Transverse colon (tissue), 4 donors: ENCODE data around the gene ILF3. TPM values are rescaled to one million over a fixed set of nuclear protein-coding genes. Genes with fewer than 3 reads are reported as not detected.

Experiments
- DNase-seq: peaks from one replicate; pipeline ENCODE4 v3.0.0-alpha.2; 2019
- H3K27ac ChIP-seq, 4 donors: fragments of 200-600 bp; sonication (generic); 2 replicates each; pipeline ENCODE4 v1.5.1; 2016 to 2018; ENCODE audit warnings: inconsistent platforms in 4 of 4
- H3K27me3 ChIP-seq: fragments of 200-600 bp; sonication (generic); 2 replicates; pipeline ENCODE4 v1.5.1; 2017; ENCODE audit warnings: inconsistent platforms
- H3K36me3 ChIP-seq, 4 donors: fragments of 200-600 bp; sonication (generic); 2 replicates each; pipeline ENCODE4 v1.5.1; 2017 to 2019; ENCODE audit warnings: inconsistent platforms in 4 of 4
- H3K4me1 ChIP-seq, 4 donors: fragments of 200-600 bp; sonication (generic); 2 replicates each; pipeline ENCODE4 v1.5.1; 2017 to 2020; ENCODE audit warnings: inconsistent platforms in 4 of 4
- H3K4me3 ChIP-seq, 4 donors: fragments of 200-600 bp; sonication (generic); 1 replicate in 1 of 4; 2 replicates in 3 of 4; pipeline versions ENCODE4 v1.5.1 to v1.6.1; 2017 to 2019; ENCODE audit warnings: inconsistent platforms in 4 of 4
- H3K9me3 ChIP-seq, 2 donors: fragments of 200-600 bp; sonication (generic); 2 replicates each; pipeline ENCODE4 v1.5.1; 2017 to 2019; ENCODE audit warnings: inconsistent platforms in 2 of 2
- CTCF ChIP-seq, 5 experiments: fragments of 200-600 bp in 3 of 5; fragments of 450-650 bp in 2 of 5; sonication (generic) in 3 of 5; IDR thresholded peaks; 1 replicate in 2 of 5; 2 replicates in 3 of 5; pipeline ENCODE4 v1.5.1; 2016 to 2017; ENCODE audit warnings: antibody characterized with exemption in 5 of 5, inconsistent platforms in 3 of 5, mild to moderate bottlenecking in 2 of 5, moderate library complexity in 1 of 5
- EP300 ChIP-seq: sonication (generic); formaldehyde crosslinking; IDR thresholded peaks from one replicate; pipeline ENCODE4 v1.6.1; 2017; ENCODE audit warnings: antibody characterized with exemption, low read depth
- POLR2A ChIP-seq: fragments of 450-650 bp; IDR thresholded peaks from one replicate; pipeline ENCODE4 v1.6.1; 2016; ENCODE audit warnings: antibody characterized with exemption, mild to moderate bottlenecking, moderate library complexity
- POLR2AphosphoS5 ChIP-seq, 3 donors: sonication (generic); formaldehyde crosslinking; IDR thresholded peaks; one replicate each; pipeline ENCODE4 v1.6.1; 2016; ENCODE audit warnings: antibody characterized with exemption in 3 of 3
- WGBS, 2 donors: methylation state at CpG; one replicate each; pipeline ENCODE4 v1.1.5; 2018; ENCODE audit warnings: low coverage in 1 of 2; 5-methylcytosine and 5-hydroxymethylcytosine counted together
- in situ Hi-C, 4 donors: fragments of 200-750 bp; cut with MboI; loops; one replicate each; pipeline versions ENCODE4 v1.15.0 to v1.15.1; 2017; ENCODE audit warnings: low sequenced_read_pairs in 3 of 4, low pct_ligation_motif_present in 1 of 4, low pct_unique_long_range_greater_than_20kb in 1 of 4
- intact Hi-C: fragments of 100-400 bp; cut with DNase I; formaldehyde crosslinking; loops from one replicate; pipeline ENCODE4 v1.15.1; 2023; ENCODE audit warnings: low total_unique reads
- total RNA-seq, 4 donors: library from RNA; depleted of rRNA; stranded (reverse); fragments of >200 nt; gene quantifications; one replicate each; pipeline ENCODE4 v1.1.0, GENCODE V29; 2016

ILF3 gene
- total RNA-seq, 4 donors from 2014 or later = 73.6 to 242 (median 151) TPM

DNA sequence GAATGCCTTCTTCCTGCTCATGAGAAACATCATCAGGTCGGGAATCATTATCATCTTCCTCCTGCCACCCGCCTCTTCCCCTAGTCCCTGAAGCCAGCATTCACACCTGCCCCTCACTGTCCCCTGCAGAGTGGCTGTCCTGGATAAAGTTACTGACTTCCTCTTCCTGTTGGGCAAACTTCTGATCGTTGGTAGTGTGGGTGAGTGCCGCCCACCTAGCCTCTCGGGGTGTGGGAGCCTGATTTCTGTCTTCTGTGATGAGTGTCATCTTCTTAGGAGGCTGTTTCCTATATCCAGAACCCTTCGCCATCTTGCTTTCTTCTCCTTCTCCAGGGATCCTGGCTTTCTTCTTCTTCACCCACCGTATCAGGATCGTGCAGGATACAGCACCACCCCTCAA lies 16.3 kb upstream of the ILF3 start:
- in situ Hi-C loops (no loop called here), intact Hi-C loops (no loop called here)
- no peaks in the 10 kb centered on the region for H3K27me3 ChIP-seq
- H3K36me3 ChIP-seq = peaks cover 0 to 43% (median 21%) of the 10 kb centered on the region in 4 donors
- H3K4me1 ChIP-seq = peaks cover 0 to 6% (median 0%) of the 10 kb centered on the region in 4 donors
- 77% methylated on average over 8 of the region's 8 CpGs; no CpG with 5 or more reads in 1 of the 2 donors for WGBS, 2 donors
- H3K9me3 ChIP-seq = no peaks in the 10 kb centered on the region
- DNase-seq = no peak
- no peak for TF ChIP-seq POLR2A
- TF ChIP-seq EP300 = no peak
- no peak for TF ChIP-seq POLR2AphosphoS5 (IDR thresholded peaks at IDR 0.05)
- no peak for TF ChIP-seq CTCF (IDR thresholded peaks at IDR 0.05)
- H3K4me3 ChIP-seq = no peak overlapping the region
- no peak overlapping the region for H3K27ac ChIP-seq

DNA sequence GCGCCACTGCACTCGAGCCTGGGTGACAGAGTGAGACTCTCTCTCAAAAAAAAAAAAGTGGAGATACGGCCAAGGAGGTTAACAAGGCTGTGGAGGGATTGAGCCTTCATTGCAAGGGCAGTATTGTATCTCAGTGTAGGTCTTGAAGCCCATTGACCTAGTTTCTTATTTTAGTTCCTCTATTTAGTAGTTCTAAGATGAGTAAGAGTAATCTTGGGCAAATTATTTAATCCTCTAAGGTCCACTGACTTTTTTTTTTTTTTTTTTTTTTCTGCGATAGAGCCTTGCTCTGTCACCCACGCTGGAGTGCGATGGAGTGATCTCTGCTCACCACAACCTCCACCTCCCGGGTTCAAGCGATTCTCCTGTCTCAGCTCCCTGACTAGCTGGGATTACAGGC lies 14.3 kb upstream of the ILF3 start:
- Histone ChIP-seq H3K36me3 (peaks cover 0 to 39% (median 17%) of the 10 kb centered on the region in 4 donors), H3K4me1 (peaks cover 0 to 13% (median 4%) of the 10 kb centered on the region in 4 donors), H3K27me3 (no peaks in the 10 kb centered on the region), H3K27ac (no peak overlapping the region), H3K9me3 (no peaks in the 10 kb centered on the region), H3K4me3 (no peak overlapping the region)
- intact Hi-C loops = loop anchor here (10.0 kb wide), 1 partner anchor 135 kb away; the partner anchor contains the start of gene KEAP1
- TF ChIP-seq EP300 (no peak), POLR2AphosphoS5 (IDR thresholded peaks at IDR 0.05) (no peak), CTCF (IDR thresholded peaks at IDR 0.05) (no peak), POLR2A (no peak)
- 79 to 89% methylated on average over 5 to 8 of the region's 8 CpGs for WGBS, 2 donors
- no peak for DNase-seq
- in situ Hi-C loops = loop anchor here (5.0 to 10.0 kb wide), 2 partner anchors 55 to 58 kb away; partner anchors contain the start of gene AP1M2 (in 1 of the 4)

GRCh38 chr19:10640361-10640760 lies 13.8 kb upstream of the ILF3 start:
- DNase-seq = peak; percentile 58
- no peak overlapping the region for H3K27ac ChIP-seq
- H3K27me3 ChIP-seq = no peaks in the 10 kb centered on the region
- H3K9me3 ChIP-seq = no peaks in the 10 kb centered on the region
- WGBS, 2 donors = 66% methylated on average over 2 of the region's 2 CpGs; no CpG with 5 or more reads in 1 of the 2 donors
- no peak overlapping the region for H3K4me3 ChIP-seq
- no peak for TF ChIP-seq EP300
- no peak for TF ChIP-seq CTCF (IDR thresholded peaks at IDR 0.05)
- TF ChIP-seq POLR2AphosphoS5 (IDR thresholded peaks at IDR 0.05) = no peak
- TF ChIP-seq POLR2A = no peak
- intact Hi-C loops = loop anchor here (10.0 kb wide), 1 partner anchor 136 kb away; the partner anchor contains the start of gene KEAP1
- peaks cover 0 to 13% (median 4%) of the 10 kb centered on the region in 4 donors for H3K4me1 ChIP-seq
- peaks cover 0 to 39% (median 14%) of the 10 kb centered on the region in 4 donors for H3K36me3 ChIP-seq
- in situ Hi-C loops = loop anchor here (5.0 to 10.0 kb wide), 2 partner anchors 56 to 58 kb away; partner anchors contain the start of gene AP1M2 (in 1 of the 4)

- 78 to 80% methylated on average over 2 to 4 of the region's 4 CpGs for WGBS, 2 donors
- Histone ChIP-seq H3K9me3 (no peaks in the 10 kb centered on the region), H3K27ac (no peak overlapping the region), H3K36me3 (peaks cover 0 to 34% (median 10%) of the 10 kb centered on the region in 4 donors), H3K4me3 (no peak overlapping the region), H3K27me3 (no peaks in the 10 kb centered on the region), H3K4me1 (peaks cover 0 to 13% (median 4%) of the 10 kb centered on the region in 4 donors)
- in situ Hi-C loops (loop anchor here (5.0 to 10.0 kb wide), 2 partner anchors 56 to 59 kb away; partner anchors contain the start of gene AP1M2 (in 1 of the 4)), intact Hi-C loops (loop anchor here (10.0 kb wide), 1 partner anchor 136 kb away; the partner anchor contains the start of gene KEAP1)
- no peak for DNase-seq
- no peak for TF ChIP-seq EP300
- no peak for TF ChIP-seq POLR2A
- no peak for TF ChIP-seq POLR2AphosphoS5 (IDR thresholded peaks at IDR 0.05)
- no peak for TF ChIP-seq CTCF (IDR thresholded peaks at IDR 0.05)
Measured at GRCh38 chr19:10641248-10641647, 12.9 kb upstream of the ILF3 start.
